Neural cell (in vitro differentiated cells): Measurements from ENCODE around the gene SLC2A6.

Source experiments
- EP300 ChIP-seq: fragments of 450-650 bp; conservative IDR thresholded peaks from 2 replicates; pipeline ENCODE4 v1.6.1; 2014; ENCODE audit warnings: antibody characterized with exemption, mild to moderate bottlenecking, moderate library complexity; ENCODE audit not compliant: poor library complexity, severe bottlenecking
- EZH2 ChIP-seq: fragments of 200-600, 300-800 bp; shearing (Covaris generic), sonication (generic); IDR thresholded peaks from 2 replicates; pipeline ENCODE4 v1.6.1; 2014; ENCODE audit warnings: antibody characterized with exemption, low read length, borderline replicate concordance, mild to moderate bottlenecking; ENCODE audit not compliant: insufficient read depth, poor library complexity, severe bottlenecking
- POLR2AphosphoS5 ChIP-seq: IDR thresholded peaks from 2 replicates; pipeline ENCODE4 v1.6.1; 2012
- RAD21 ChIP-seq: fragments of 450-650 bp; conservative IDR thresholded peaks from 2 replicates; pipeline ENCODE4 v1.6.1; 2014; ENCODE audit warnings: antibody characterized with exemption, mild to moderate bottlenecking, moderate library complexity
- TF ChIP-seq, protein P1 (sequence below): fragments of 450-650 bp; IDR thresholded peaks from 2 replicates; pipeline ENCODE4 v1.5.1; 2014; ENCODE audit warnings: antibody characterized with exemption, mild to moderate bottlenecking, moderate library complexity; ENCODE audit not compliant: poor library complexity, severe bottlenecking

DNA sequence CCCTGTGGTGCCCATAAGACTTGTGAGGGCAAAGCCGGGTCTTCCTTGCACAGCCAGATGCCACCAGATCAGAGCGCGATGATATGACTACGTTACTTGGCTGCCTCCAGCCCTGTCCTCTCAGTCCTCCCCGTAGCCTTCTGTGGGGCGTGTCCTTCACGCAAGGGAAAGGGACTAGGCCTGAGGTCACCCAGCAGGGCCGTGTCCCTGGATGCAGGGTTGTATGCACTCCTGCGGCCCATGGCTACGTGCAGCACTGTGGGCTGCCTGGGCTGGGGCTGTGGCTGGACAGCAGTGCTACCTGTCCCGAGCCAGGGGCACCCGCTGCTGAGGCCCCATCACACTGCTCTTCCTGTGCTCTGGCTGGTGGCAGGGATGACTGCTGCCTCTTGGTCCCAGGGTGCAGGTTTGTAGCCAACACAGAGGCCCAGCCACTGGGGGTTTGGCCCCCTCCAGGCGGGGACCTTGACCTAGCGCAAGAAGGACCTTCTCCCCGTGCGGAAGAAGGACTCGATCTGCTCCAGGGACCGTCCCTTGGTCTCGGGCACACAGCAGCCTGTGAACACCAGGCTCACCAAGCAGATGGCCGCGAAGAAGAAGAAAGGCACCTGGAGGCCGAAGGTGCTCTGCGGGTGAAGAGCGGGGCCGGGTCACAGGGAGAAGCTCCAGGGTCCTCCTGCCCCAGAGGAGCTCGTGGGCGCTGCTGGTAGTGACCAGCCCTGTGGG is 7.2 kb downstream of the SLC2A6 start:
- TF ChIP-seq, protein P1, sequence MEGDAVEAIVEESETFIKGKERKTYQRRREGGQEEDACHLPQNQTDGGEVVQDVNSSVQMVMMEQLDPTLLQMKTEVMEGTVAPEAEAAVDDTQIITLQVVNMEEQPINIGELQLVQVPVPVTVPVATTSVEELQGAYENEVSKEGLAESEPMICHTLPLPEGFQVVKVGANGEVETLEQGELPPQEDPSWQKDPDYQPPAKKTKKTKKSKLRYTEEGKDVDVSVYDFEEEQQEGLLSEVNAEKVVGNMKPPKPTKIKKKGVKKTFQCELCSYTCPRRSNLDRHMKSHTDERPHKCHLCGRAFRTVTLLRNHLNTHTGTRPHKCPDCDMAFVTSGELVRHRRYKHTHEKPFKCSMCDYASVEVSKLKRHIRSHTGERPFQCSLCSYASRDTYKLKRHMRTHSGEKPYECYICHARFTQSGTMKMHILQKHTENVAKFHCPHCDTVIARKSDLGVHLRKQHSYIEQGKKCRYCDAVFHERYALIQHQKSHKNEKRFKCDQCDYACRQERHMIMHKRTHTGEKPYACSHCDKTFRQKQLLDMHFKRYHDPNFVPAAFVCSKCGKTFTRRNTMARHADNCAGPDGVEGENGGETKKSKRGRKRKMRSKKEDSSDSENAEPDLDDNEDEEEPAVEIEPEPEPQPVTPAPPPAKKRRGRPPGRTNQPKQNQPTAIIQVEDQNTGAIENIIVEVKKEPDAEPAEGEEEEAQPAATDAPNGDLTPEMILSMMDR = no peak
- no peak for TF ChIP-seq EZH2
- no peak for TF ChIP-seq EP300
- no peak for TF ChIP-seq RAD21
- no peak for TF ChIP-seq POLR2AphosphoS5
